HEK293 (cell line): ENCODE data around the gene CYP26B1.

Experiments
- TCF7L2 ChIP-seq: IDR thresholded peaks from 2 replicates; pipeline ENCODE4 v1.6.1; 2011; ENCODE audit warnings: low read depth, mild to moderate bottlenecking, inconsistent platforms, low read length, moderate library complexity, borderline replicate concordance
- TRIM28 ChIP-seq: IDR thresholded peaks from 2 replicates; pipeline ENCODE4 v1.6.1; 2011; ENCODE audit warnings: low read length, control low read depth, borderline replicate concordance
- ZBTB17 ChIP-seq: fragments of 450-650 bp; formaldehyde crosslinking; IDR thresholded peaks from 2 replicates; pipeline ENCODE4 v1.5.1; 2016; ENCODE audit warnings: missing biosample characterization, missing genetic modification characterization
- ZNF121 ChIP-seq: fragments of 450-650 bp; formaldehyde crosslinking; IDR thresholded peaks from 2 replicates; pipeline ENCODE4 v1.5.1; 2016; ENCODE audit warnings: missing biosample characterization, missing genetic modification characterization
- ZNF202 ChIP-seq: fragments of 450-650 bp; formaldehyde crosslinking; IDR thresholded peaks from 2 replicates; pipeline ENCODE4 v1.5.1; 2016; ENCODE audit warnings: missing biosample characterization, missing genetic modification characterization, borderline replicate concordance
- ZNF24 ChIP-seq: fragments of 450-650 bp; formaldehyde crosslinking; IDR thresholded peaks from 2 replicates; pipeline ENCODE4 v1.5.1; 2016; ENCODE audit warnings: missing biosample characterization, missing genetic modification characterization
- ZNF404 ChIP-seq: fragments of 450-650 bp; formaldehyde crosslinking; IDR thresholded peaks from 2 replicates; pipeline ENCODE4 v1.5.1; 2017; ENCODE audit warnings: missing biosample characterization, missing genetic modification characterization
- ZNF423 ChIP-seq: fragments of 450-650 bp; formaldehyde crosslinking; IDR thresholded peaks from 2 replicates; pipeline ENCODE4 v1.5.1; 2016; ENCODE audit warnings: missing biosample characterization, missing genetic modification characterization
- ZNF530 ChIP-seq: fragments of 450-650 bp; formaldehyde crosslinking; IDR thresholded peaks from 2 replicates; pipeline ENCODE4 v1.5.1; 2016; ENCODE audit warnings: low read depth, missing biosample characterization, missing genetic modification characterization
- TF ChIP-seq, protein P1 (sequence below): fragments of 450-650 bp; formaldehyde crosslinking; IDR thresholded peaks from 2 replicates; pipeline ENCODE4 v1.5.1; 2016; ENCODE audit warnings: missing biosample characterization, missing genetic modification characterization
- TF ChIP-seq, protein P2 (sequence below): fragments of 450-650 bp; formaldehyde crosslinking; IDR thresholded peaks from 2 replicates; pipeline ENCODE4 v1.5.1; 2016; ENCODE audit warnings: missing biosample characterization, missing genetic modification characterization
- TF ChIP-seq, protein P3 (sequence below): fragments of 450-650 bp; formaldehyde crosslinking; IDR thresholded peaks from 2 replicates; pipeline ENCODE4 v1.5.1; 2016; ENCODE audit warnings: missing biosample characterization, missing genetic modification characterization

- no peak for TF ChIP-seq ZNF121 (tag by site-specific recombination)
- TF ChIP-seq TCF7L2: no peak
- TF ChIP-seq ZNF202 (tag by site-specific recombination): no peak
- TF ChIP-seq ZNF404 (tag by site-specific recombination): no peak
- TF ChIP-seq, protein P1, sequence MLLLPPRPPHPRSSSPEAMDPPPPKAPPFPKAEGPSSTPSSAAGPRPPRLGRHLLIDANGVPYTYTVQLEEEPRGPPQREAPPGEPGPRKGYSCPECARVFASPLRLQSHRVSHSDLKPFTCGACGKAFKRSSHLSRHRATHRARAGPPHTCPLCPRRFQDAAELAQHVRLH (tag by site-specific recombination): no peak
- TF ChIP-seq, protein P2, sequence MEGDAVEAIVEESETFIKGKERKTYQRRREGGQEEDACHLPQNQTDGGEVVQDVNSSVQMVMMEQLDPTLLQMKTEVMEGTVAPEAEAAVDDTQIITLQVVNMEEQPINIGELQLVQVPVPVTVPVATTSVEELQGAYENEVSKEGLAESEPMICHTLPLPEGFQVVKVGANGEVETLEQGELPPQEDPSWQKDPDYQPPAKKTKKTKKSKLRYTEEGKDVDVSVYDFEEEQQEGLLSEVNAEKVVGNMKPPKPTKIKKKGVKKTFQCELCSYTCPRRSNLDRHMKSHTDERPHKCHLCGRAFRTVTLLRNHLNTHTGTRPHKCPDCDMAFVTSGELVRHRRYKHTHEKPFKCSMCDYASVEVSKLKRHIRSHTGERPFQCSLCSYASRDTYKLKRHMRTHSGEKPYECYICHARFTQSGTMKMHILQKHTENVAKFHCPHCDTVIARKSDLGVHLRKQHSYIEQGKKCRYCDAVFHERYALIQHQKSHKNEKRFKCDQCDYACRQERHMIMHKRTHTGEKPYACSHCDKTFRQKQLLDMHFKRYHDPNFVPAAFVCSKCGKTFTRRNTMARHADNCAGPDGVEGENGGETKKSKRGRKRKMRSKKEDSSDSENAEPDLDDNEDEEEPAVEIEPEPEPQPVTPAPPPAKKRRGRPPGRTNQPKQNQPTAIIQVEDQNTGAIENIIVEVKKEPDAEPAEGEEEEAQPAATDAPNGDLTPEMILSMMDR: no peak
- no peak for TF ChIP-seq ZBTB17 (tag by site-specific recombination)
- TF ChIP-seq TRIM28: no peak
- TF ChIP-seq ZNF423 (tag by site-specific recombination): no peak
- TF ChIP-seq, protein P3, sequence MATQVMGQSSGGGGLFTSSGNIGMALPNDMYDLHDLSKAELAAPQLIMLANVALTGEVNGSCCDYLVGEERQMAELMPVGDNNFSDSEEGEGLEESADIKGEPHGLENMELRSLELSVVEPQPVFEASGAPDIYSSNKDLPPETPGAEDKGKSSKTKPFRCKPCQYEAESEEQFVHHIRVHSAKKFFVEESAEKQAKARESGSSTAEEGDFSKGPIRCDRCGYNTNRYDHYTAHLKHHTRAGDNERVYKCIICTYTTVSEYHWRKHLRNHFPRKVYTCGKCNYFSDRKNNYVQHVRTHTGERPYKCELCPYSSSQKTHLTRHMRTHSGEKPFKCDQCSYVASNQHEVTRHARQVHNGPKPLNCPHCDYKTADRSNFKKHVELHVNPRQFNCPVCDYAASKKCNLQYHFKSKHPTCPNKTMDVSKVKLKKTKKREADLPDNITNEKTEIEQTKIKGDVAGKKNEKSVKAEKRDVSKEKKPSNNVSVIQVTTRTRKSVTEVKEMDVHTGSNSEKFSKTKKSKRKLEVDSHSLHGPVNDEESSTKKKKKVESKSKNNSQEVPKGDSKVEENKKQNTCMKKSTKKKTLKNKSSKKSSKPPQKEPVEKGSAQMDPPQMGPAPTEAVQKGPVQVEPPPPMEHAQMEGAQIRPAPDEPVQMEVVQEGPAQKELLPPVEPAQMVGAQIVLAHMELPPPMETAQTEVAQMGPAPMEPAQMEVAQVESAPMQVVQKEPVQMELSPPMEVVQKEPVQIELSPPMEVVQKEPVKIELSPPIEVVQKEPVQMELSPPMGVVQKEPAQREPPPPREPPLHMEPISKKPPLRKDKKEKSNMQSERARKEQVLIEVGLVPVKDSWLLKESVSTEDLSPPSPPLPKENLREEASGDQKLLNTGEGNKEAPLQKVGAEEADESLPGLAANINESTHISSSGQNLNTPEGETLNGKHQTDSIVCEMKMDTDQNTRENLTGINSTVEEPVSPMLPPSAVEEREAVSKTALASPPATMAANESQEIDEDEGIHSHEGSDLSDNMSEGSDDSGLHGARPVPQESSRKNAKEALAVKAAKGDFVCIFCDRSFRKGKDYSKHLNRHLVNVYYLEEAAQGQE: no peak
- no peak for TF ChIP-seq ZNF530 (tag by site-specific recombination)
- TF ChIP-seq ZNF24 (tag by site-specific recombination): no peak
These were observed 57.4 kb downstream of the CYP26B1 start for GRCh38 chr2:72090271-72090720.
